HG03095 (cell line): Measurements from ENCODE around the gene SMYD3.
"Not testable (repeated sequence)": the region's sequence is repeated elsewhere in the genome, so short reads cannot be mapped to it uniquely, and the experiment has no call there.

Source experiments
- ATAC-seq: cut with Tn5 transposase; IDR thresholded peaks from one replicate; pipeline ENCODE4 v1.9.1; 2021; ENCODE audit warnings: moderate library complexity; ENCODE audit not compliant: unreplicated experiment

The SMYD3 gene

DNA sequence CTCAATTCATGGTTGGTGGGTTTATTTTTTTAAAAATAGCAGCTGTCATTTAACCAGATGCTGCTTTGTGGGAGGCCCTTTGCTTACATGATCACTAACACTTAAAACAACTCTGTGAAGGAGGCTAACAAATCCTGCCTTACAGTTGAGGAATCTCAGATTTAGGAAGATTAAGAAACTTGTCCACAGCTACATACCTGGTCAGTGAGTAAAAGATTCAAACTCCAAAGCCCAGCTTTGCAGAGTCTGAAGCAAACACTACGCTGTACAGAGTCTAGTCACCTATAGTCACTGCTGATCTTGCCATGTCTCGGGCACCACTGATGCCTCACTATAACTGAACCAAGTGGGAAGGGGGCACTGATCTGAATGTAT lies 535.4 kb downstream of the SMYD3 start:
- no peak for ATAC-seq

- ATAC-seq, result not testable (repeated sequence)
Observed at GRCh38 chr1:245971076-245971710, 535.9 kb downstream of the SMYD3 start.

GRCh38 chr1:245969283-245969682 lies 537.8 kb downstream of the SMYD3 start:
- ATAC-seq, result no peak

DNA sequence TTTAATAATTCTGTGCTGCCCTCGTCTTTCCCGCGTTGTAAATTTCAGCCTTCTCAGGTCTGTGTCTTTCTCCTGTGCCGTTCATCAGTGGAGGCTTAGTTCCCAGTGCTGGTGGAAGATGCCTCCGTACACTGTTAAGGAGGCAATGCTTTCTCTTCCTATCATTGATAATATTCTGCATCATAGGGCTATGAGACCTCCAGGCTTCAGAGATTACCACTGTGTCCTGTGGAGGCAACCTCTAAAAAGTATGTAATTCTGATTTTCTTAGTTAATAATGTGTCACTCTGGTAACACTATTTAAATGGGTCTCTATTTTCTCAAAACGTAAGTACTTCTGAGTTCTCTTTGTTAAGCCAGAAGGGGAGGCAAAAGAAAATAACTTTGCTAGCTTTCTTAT lies 538.3 kb downstream of the SMYD3 start:
- no peak for ATAC-seq

GRCh38 chr1:245965398-245965797 lies 541.7 kb downstream of the SMYD3 start:
- no peak for ATAC-seq

GRCh38 chr1:245963649-245964048 lies 543.4 kb downstream of the SMYD3 start:
- no peak for ATAC-seq

- ATAC-seq, result no peak
Observed at GRCh38 chr1:245962453-245962852, 544.6 kb downstream of the SMYD3 start.

- ATAC-seq, result no peak
Observed at GRCh38 chr1:245961137-245961540, 545.9 kb downstream of the SMYD3 start.

GRCh38 chr1:245960171-245960570 lies 546.9 kb downstream of the SMYD3 start:
- ATAC-seq, result no peak

DNA sequence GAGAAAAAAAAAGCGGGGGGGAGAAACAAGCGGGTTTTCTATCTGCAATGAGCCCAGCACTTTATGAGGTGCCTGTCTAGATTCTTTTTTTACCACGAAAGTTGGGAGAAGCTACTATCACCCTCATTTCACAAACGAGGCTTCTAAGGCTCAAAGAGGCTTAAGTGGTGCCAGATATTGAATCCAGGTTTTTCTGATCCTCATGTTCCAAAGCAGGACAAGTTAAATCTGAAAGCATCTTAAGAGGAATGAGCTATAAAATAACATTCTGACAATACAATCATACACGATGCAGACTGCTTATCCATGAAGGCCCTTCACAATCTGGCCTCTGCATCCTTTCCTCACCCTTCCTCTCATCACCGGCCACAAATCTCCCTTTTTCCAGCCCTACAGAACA lies 549.1 kb downstream of the SMYD3 start:
- ATAC-seq, result no peak

- ATAC-seq, result no peak
Observed at GRCh38 chr1:245957427-245957826, 549.7 kb downstream of the SMYD3 start.

GRCh38 chr1:245956225-245956624 lies 550.9 kb downstream of the SMYD3 start:
- no peak for ATAC-seq

GRCh38 chr1:245953876-245954660 lies 553.0 kb downstream of the SMYD3 start:
- peak; percentile 45 for ATAC-seq

- ATAC-seq, result no peak
Observed at GRCh38 chr1:245952383-245953026, 554.6 kb downstream of the SMYD3 start.

GRCh38 chr1:245948786-245949185 lies 558.3 kb downstream of the SMYD3 start:
- no peak for ATAC-seq

DNA sequence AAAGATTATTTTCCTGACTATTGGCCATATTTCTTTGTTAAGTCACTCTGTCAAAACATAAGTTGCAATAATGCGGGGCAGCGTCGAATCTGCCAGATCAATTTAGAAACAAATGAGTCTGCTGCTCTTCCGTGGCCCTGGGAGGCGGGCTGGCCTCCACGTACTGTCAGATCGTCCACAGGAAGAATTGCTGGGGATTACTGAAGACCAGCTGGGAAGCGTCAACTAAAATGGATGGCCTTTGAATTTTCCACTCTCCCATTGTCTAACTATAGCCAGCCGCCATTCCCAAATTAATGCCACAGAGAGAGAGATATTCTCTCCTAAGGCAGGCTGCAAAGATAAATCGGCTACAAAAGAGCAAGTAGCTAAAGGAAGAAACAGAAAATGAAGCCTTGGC lies 560.2 kb downstream of the SMYD3 start:
- ATAC-seq, result no peak

DNA sequence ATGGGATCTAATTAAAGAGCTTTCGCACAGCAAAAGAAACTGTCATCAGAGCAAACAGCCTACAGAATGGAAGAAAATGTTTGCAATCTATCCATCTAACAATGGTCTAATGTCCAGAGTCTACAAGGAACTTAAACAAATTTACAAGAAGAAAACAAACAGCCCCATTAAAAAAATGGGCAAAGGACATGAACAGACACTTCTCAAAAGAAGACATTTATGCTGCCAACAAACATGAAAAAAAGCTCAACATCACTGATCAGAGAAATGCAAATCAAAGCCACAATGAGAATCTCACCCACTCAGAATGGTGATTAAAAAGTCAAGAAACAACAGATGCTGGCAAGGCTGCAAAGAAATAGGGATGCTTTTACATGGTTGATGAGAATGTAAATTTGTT lies 561.9 kb downstream of the SMYD3 start:
- ATAC-seq, result not testable (repeated sequence)

GRCh38 chr1:245942856-245943255 lies 564.2 kb downstream of the SMYD3 start:
- no peak for ATAC-seq

- not testable (repeated sequence) for ATAC-seq
Observed at GRCh38 chr1:245941771-245942170, 565.3 kb downstream of the SMYD3 start.

DNA sequence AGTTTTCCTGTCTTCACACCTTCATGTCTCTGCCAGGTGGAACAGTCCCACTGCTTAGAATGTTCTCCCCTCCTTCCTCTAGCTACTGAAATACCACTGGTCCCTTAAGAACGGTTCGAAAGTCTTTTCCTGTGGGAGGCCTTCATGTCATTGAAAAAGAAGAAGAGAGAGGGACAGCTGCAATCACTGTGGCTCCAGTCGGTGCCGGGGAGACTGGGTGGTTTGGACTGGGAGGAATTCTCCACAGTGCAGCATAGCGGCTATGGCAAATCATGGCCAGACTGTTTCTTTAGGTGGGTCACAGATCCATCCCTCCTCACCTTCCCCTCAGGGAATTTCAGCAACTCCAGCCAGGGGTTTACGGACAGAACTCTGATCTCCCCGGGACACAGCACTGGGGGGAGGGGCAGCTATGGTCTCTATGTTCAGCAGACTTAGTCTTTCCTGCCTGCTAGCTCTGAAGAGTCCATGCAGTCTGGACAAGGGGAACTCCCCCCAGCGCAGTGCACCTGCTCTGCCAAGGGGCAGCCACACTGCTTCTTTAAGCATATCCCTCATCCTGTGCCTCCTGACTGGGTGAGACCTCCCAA lies 567.2 kb downstream of the SMYD3 start:
- no peak for ATAC-seq

DNA sequence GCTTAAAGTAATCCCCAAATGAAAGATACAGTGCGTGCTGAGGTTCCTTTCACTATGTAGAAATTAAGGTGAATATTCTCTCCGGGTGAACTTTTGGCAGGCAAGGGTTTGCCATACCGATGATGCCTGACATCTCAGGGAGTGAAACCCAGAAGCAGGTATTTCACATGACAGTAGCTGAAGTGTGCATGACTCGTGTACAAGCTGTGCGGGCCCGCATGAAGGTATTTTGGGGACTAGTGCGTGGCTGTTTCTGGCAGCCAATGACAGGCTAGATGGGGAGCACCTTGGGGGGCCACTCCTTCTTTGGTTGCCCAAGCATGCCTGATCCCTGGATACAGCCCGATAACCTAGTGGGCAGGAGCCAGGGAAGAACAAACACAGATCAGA lies 569.0 kb downstream of the SMYD3 start:
- ATAC-seq, result no peak
